Tongue (tissue), 2 donors: ENCODE results near the gene DIP2C. TPM values are rescaled to one million over a fixed set of nuclear protein-coding genes. Genes with fewer than 3 reads are reported as not detected.
A peak's percentile ranks its signal among the peaks of the same experiment; 100 is the strongest.
"Not testable (repeated sequence)": the region's sequence is repeated elsewhere in the genome, so short reads cannot be mapped to it uniquely, and the experiment has no call there.

ENCODE experiments used
- DNase-seq: peaks from one replicate; pipeline ENCODE4 v3.0.0-alpha.2; 2015
- total RNA-seq: library from RNA; depleted of rRNA; stranded (reverse); fragments of >200 nt; gene quantifications from one replicate; pipeline ENCODE4 v1.2.3, GENCODE V29; 2014

The DIP2C gene
- total RNA-seq, 1 donor from 2014 or later, result 39.0 TPM

- DNase-seq, result no peak
Measured at GRCh38 chr10:513393-513792, 176.1 kb downstream of the DIP2C start.

GRCh38 chr10:512661-513060, 176.8 kb downstream of the DIP2C start:
- DNase-seq, result not testable (repeated sequence)

GRCh38 chr10:511849-512191, 177.6 kb downstream of the DIP2C start:
- no peak for DNase-seq

- DNase-seq, result peak; percentile 98
Measured at GRCh38 chr10:511101-511848, 178.2 kb downstream of the DIP2C start.

- DNase-seq, result peak; percentile 73
Measured at GRCh38 chr10:510415-510881, 179.0 kb downstream of the DIP2C start.

GRCh38 chr10:509361-510102, 179.9 kb downstream of the DIP2C start:
- no peak for DNase-seq

- no peak for DNase-seq
Measured at GRCh38 chr10:508726-509125, 180.7 kb downstream of the DIP2C start.

GRCh38 chr10:507908-508444, 181.5 kb downstream of the DIP2C start:
- DNase-seq, result no peak

GRCh38 chr10:507355-507699, 182.1 kb downstream of the DIP2C start:
- DNase-seq, result no peak

- no peak for DNase-seq
Measured at GRCh38 chr10:506451-507354, 182.8 kb downstream of the DIP2C start.

- DNase-seq, result no peak
Measured at GRCh38 chr10:505419-505818, 184.0 kb downstream of the DIP2C start.

GRCh38 chr10:504806-505205, 184.7 kb downstream of the DIP2C start:
- no peak for DNase-seq

GRCh38 chr10:504121-504611, 185.3 kb downstream of the DIP2C start:
- DNase-seq, result no peak

GRCh38 chr10:501596-501995, 187.9 kb downstream of the DIP2C start:
- no peak for DNase-seq

GRCh38 chr10:500876-501275, 188.6 kb downstream of the DIP2C start:
- DNase-seq, result no peak

- no peak for DNase-seq
Measured at GRCh38 chr10:499991-500390, 189.5 kb downstream of the DIP2C start.

- DNase-seq, result no peak
Measured at GRCh38 chr10:498760-499435, 190.6 kb downstream of the DIP2C start.

GRCh38 chr10:497898-498451, 191.5 kb downstream of the DIP2C start:
- no peak for DNase-seq

- DNase-seq, result no peak
Measured at GRCh38 chr10:497289-497688, 192.2 kb downstream of the DIP2C start.

GRCh38 chr10:494556-494955, 194.9 kb downstream of the DIP2C start:
- no peak for DNase-seq

GRCh38 chr10:494149-494542, 195.3 kb downstream of the DIP2C start:
- DNase-seq, result no peak
